Muscle layer of duodenum (tissue), 2 donors: ENCODE data around the gene ARHGAP42.
"Not testable (repeated sequence)": the region's sequence is repeated elsewhere in the genome, so short reads cannot be mapped to it uniquely, and the experiment has no call there.

ENCODE experiments used
- H3K27ac ChIP-seq: one replicate; pipeline ENCODE4 v1.7.0; 2013; ENCODE audit warnings: mild to moderate bottlenecking, low read length
- H3K27me3 ChIP-seq: one replicate; pipeline ENCODE4 v1.7.0; 2013; ENCODE audit warnings: low read depth, mild to moderate bottlenecking, control low read depth, low read length
- H3K36me3 ChIP-seq, 2 donors: one replicate each; pipeline ENCODE4 v1.7.0; 2013; ENCODE audit warnings: low read length in 2 of 2, control low read depth in 1 of 2, mild to moderate bottlenecking in 1 of 2; ENCODE audit not compliant: insufficient read depth in 2 of 2, control insufficient read depth in 1 of 2
- H3K4me1 ChIP-seq, 2 donors: one replicate each; pipeline ENCODE4 v1.7.0; 2013; ENCODE audit warnings: low read length in 2 of 2, mild to moderate bottlenecking in 2 of 2, control low read depth in 1 of 2, moderate library complexity in 1 of 2; ENCODE audit not compliant: insufficient read depth in 2 of 2, control insufficient read depth in 1 of 2
- H3K4me3 ChIP-seq, 2 donors: one replicate each; pipeline ENCODE4 v1.7.0; 2013; ENCODE audit warnings: low read length in 2 of 2, low read depth in 1 of 2, mild to moderate bottlenecking in 1 of 2
- H3K9me3 ChIP-seq, 2 donors: one replicate each; pipeline ENCODE4 v1.7.0; 2013; ENCODE audit warnings: low read length in 2 of 2, control low read depth in 1 of 2, mild to moderate bottlenecking in 1 of 2; ENCODE audit not compliant: control insufficient read depth in 1 of 2
- donor health status: healthy.

The ARHGAP42 gene

GRCh38 chr11:100882957-100883356, 195.9 kb downstream of the ARHGAP42 start:
- Histone ChIP-seq H3K27me3 (no peaks in the 10 kb centered on the region), H3K9me3 (no peaks in the 10 kb centered on the region), H3K27ac (no peak overlapping the region), H3K4me3 (no peak overlapping the region), H3K4me1 (no peaks in the 10 kb centered on the region), H3K36me3 (no peaks in the 10 kb centered on the region)

- Histone ChIP-seq H3K9me3 (no peaks in the 10 kb centered on the region), H3K4me3 (no peak overlapping the region), H3K4me1 (no peaks in the 10 kb centered on the region), H3K27ac (no peak overlapping the region), H3K27me3 (no peaks in the 10 kb centered on the region), H3K36me3 (no peaks in the 10 kb centered on the region)
These were observed 196.7 kb downstream of the ARHGAP42 start for GRCh38 chr11:100883830-100884229.

GRCh38 chr11:100887659-100888058, 200.6 kb downstream of the ARHGAP42 start:
- Histone ChIP-seq H3K36me3 (no peaks in the 10 kb centered on the region), H3K9me3 (no peaks in the 10 kb centered on the region), H3K27me3 (no peaks in the 10 kb centered on the region), H3K4me1 (peaks cover 0 to 4% of the 10 kb centered on the region in 2 donors), H3K27ac (no peak overlapping the region), H3K4me3 (no peak overlapping the region)

DNA sequence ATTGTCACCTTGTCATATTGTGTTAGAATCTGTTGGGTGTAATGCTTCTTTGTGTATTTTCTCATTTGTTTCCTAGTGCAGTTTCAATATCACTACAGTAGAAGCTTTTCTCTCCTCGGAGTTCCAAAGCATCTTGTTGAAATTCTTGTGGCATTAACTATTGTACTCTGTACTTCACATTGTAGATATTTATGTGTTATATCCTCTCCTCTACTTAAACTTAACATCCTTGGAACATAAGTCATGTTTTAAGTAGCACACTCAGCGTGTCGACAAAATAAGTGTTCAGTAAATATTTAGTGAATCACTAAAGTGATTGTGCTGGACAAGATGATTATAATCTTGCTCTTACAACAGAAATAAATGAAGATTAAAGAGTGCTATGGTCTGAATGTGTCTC, 201.7 kb downstream of the ARHGAP42 start:
- no peak overlapping the region for H3K4me3 ChIP-seq
- no peaks in the 10 kb centered on the region for H3K9me3 ChIP-seq
- H3K4me1 ChIP-seq: peaks cover 0 to 4% of the 10 kb centered on the region in 2 donors
- H3K27ac ChIP-seq: no peak overlapping the region
- no peaks in the 10 kb centered on the region for H3K27me3 ChIP-seq
- H3K36me3 ChIP-seq: no peaks in the 10 kb centered on the region

DNA sequence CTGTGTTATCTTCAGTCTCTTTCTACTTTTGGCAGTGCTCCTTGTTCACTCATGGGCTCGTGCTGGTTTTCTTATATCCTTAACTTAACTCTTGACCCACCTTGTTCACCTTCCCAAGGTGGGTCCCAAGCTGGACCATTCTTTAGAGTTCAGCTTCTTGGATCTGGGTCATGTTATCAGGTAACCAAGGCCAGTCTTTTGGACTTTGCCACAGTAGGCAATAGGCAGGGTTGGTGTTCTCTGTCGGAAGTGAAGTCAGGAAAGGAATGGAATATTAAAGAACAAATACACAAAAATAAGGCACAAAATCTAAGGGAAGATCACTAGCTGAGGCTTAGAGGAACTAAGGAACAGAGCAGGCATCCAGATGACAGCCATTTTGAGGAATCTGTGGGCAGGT, 202.7 kb downstream of the ARHGAP42 start:
- no peaks in the 10 kb centered on the region for H3K27me3 ChIP-seq
- no peak overlapping the region for H3K27ac ChIP-seq
- H3K4me1 ChIP-seq: peaks cover 0 to 4% of the 10 kb centered on the region in 2 donors
- no peaks in the 10 kb centered on the region for H3K36me3 ChIP-seq
- H3K4me3 ChIP-seq: no peak overlapping the region
- no peaks in the 10 kb centered on the region for H3K9me3 ChIP-seq

GRCh38 chr11:100890789-100891188, 203.7 kb downstream of the ARHGAP42 start:
- no peak overlapping the region for H3K27ac ChIP-seq
- H3K4me3 ChIP-seq: no peak overlapping the region
- no peaks in the 10 kb centered on the region for H3K27me3 ChIP-seq
- peaks cover 0 to 4% of the 10 kb centered on the region in 2 donors for H3K4me1 ChIP-seq
- no peaks in the 10 kb centered on the region for H3K9me3 ChIP-seq
- H3K36me3 ChIP-seq: no peaks in the 10 kb centered on the region

DNA sequence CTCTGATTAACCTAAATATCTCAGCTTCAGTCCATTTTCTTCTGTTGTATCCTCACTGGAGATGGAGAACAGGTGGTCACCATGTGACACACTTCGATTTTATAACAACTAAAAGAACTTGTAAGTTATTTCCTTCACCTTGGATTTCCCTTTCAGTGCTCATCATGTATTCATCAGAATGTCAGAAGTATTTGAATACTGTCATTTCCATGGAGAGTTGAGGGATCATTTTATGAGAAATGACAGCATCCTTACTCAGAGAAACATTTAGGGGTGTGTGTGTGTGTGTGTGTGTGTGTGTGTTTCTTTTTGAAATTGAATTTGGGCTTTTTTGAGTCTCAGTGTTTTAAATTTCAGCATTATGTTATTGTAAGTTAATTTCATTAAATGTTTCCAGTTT, 205.8 kb downstream of the ARHGAP42 start:
- Histone ChIP-seq H3K4me3 (no peak overlapping the region), H3K4me1 (peaks cover 0 to 4% of the 10 kb centered on the region in 2 donors), H3K36me3 (no peaks in the 10 kb centered on the region), H3K27me3 (no peaks in the 10 kb centered on the region), H3K9me3 (no peaks in the 10 kb centered on the region), H3K27ac (no peak overlapping the region)

DNA sequence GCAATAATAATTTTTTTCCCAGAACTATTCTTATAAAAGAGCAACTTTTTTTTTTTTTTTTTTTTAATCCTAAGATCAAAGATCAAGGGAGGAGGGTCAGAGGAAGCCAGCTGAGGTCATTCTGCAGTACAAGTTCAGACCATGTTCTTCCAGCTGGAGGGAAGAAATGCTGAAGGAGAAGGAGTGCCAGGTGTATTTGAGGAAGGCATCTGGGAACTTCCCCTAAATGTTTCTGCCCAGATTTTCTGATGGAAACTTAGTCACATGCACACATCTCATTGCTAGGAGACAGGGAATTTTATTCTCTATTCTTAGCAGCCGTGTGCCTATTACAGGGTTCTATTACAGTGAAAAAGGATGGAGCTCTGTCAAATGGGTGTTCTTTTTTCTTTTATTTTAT, 208.4 kb downstream of the ARHGAP42 start:
- Histone ChIP-seq H3K36me3 (no peaks in the 10 kb centered on the region), H3K27me3 (no peaks in the 10 kb centered on the region), H3K4me1 (peaks cover 0 to 4% of the 10 kb centered on the region in 2 donors), H3K9me3 (no peaks in the 10 kb centered on the region), H3K4me3 (no peak overlapping the region), H3K27ac (no peak overlapping the region)

DNA sequence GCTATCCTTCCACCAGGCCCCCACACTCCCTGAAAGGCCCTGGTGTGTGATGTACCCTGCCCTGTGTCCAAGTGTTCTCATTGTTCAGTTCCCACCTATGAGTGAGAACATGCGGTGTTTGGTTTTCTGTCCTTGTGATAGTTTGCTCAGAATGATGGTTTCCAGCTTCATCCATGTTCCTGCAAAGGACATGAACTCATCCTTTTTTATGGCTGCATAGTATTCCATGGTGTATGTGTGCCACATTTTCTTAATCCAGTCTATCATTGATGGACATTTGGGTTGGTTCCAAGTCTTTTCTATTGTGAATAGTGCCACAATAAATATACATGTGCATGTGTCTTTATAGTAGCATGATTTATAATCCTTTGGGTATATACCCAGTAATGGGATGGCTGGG, 208.9 kb downstream of the ARHGAP42 start:
- H3K27ac ChIP-seq, H3K27me3 ChIP-seq, H3K4me1 ChIP-seq, H3K4me3 ChIP-seq, H3K36me3 ChIP-seq, H3K9me3 ChIP-seq: not testable (repeated sequence)

DNA sequence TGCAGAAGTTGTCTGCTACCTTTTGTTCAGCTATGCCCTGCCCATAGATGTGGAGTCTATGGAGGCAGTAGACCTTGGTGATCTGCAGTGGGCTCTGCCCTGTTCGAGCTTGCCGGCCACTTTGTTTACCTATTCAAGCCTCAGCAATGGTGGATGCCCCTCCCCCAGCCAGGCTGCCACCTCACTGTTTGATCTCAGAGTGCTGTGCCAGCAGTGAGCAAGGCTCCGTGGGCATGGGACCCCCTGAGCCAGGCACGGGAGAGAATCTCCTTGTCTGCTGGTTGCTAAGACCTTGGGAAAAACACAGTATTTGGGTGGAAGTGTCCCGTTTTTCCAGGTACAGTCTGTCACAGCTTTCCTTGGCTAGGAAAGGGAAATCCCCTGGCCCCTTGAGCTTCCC, 214.4 kb downstream of the ARHGAP42 start:
- not testable (repeated sequence) for H3K27ac ChIP-seq, H3K36me3 ChIP-seq, H3K4me1 ChIP-seq

DNA sequence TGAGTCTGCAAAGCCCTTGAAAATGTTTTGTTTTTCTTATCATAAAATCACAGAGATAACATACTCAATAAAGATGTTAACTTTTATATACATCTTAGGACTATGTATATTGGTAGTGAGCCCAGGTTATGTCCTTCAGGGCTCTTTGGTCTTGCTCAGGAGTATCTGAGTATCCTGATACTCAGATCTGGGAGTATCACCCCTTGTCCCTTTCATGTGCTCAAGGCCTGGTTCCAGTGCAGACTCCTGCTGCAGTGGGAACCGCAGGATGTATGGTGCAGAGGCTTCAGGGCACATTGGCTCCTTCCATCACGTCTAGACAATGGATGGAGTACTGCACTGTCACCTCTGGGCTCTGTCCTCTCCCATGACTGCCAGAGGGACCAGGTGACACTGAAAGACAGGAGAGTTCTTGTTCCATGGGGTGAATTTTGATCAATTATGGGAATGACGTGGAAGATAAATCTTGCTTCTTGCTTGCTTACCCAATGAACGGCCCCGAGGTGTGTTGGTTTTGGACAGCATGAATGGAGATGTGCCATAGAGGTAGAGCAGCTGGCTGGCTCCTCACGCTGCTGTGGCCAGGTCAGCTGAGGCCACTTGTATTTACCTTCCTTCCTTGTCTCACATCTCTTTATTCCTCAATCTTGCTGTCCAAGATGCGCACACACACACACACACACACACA, 215.5 kb downstream of the ARHGAP42 start:
- Histone ChIP-seq H3K9me3 (no peaks in the 10 kb centered on the region), H3K27me3 (no peaks in the 10 kb centered on the region), H3K36me3 (peaks cover 0 to 4% of the 10 kb centered on the region in 2 donors), H3K4me1 (no peaks in the 10 kb centered on the region), H3K4me3 (no peak overlapping the region), H3K27ac (no peak overlapping the region)

More for the DNA sequence above, 214.4 kb downstream of the ARHGAP42 start:
- H3K9me3 ChIP-seq, H3K4me3 ChIP-seq, H3K27me3 ChIP-seq: not testable (repeated sequence)

DNA sequence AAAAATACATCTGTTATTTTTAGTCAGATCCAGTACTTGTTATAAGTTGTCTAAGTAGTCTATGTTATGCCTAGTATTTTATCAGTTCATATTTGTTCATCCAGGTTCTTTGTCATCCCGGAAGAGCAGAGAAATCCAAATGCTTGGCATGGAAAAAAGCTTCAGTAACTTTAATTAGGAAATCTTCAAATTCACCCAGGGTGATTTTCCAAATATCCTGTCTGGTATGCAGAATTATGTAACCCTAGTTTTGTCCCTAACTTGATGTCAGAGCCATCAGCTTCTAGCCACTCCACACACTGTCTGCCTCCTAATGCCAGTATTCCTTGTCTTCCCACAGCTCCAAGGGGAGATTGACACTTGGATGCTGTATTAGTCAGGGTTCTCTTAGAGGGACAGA, 216.2 kb downstream of the ARHGAP42 start:
- Histone ChIP-seq H3K9me3 (no peaks in the 10 kb centered on the region), H3K4me1 (no peaks in the 10 kb centered on the region), H3K4me3 (no peak overlapping the region), H3K27ac (no peak overlapping the region), H3K27me3 (no peaks in the 10 kb centered on the region), H3K36me3 (peaks cover 0 to 4% of the 10 kb centered on the region in 2 donors)
